GM12878 (cell line): ENCODE data around the gene CCDC6. TPM values are rescaled to one million over a fixed set of nuclear protein-coding genes. Genes with fewer than 3 reads are reported as not detected.

Experiments used
- ATF2 ChIP-seq: IDR thresholded peaks from 2 replicates; pipeline ENCODE4 v1.6.1; 2012; ENCODE audit warnings: low read length, inconsistent platforms
- CBX5 ChIP-seq: sonication (generic); IDR thresholded peaks from 2 replicates; pipeline ENCODE4 v1.6.1; 2016; ENCODE audit warnings: low read depth, moderate library complexity, mild to moderate bottlenecking, inconsistent platforms
- CHD1 ChIP-seq: IDR thresholded peaks from 2 replicates; pipeline ENCODE4 v1.6.1; 2012; ENCODE audit warnings: low read depth, low read length, improper control_type of control experiment
- CREM ChIP-seq: IDR thresholded peaks from 2 replicates; pipeline ENCODE4 v1.6.1; 2014; ENCODE audit warnings: antibody characterized with exemption, low read depth
- E2F4 ChIP-seq: IDR thresholded peaks from 2 replicates; pipeline ENCODE4 v1.6.1; 2012; ENCODE audit warnings: low read depth, low read length, improper control_type of control experiment
- EGR1 ChIP-seq, 2 experiments: IDR thresholded peaks; 1 replicate in 1 of 2; 2 replicates in 1 of 2; pipeline ENCODE4 v1.6.1; 2011 to 2012; ENCODE audit warnings: low read depth in 2 of 2, low read length in 2 of 2, borderline replicate concordance in 1 of 2, mild to moderate bottlenecking in 1 of 2, moderate library complexity in 1 of 2
- FOXM1 ChIP-seq: IDR thresholded peaks from 2 replicates; pipeline ENCODE4 v1.6.1; 2012; ENCODE audit warnings: low read depth, mild to moderate bottlenecking, inconsistent platforms, low read length, moderate library complexity
- HSF1 ChIP-seq: fragments of 150-350 bp; IDR thresholded peaks from 2 replicates; pipeline ENCODE4 v1.6.1; 2014; ENCODE audit warnings: mild to moderate bottlenecking, low read depth, low read length
- IKZF1 ChIP-seq: fragments of 450-650 bp; conservative IDR thresholded peaks from 2 replicates; pipeline ENCODE4 v1.6.1; 2017; ENCODE audit warnings: antibody characterized with exemption, mild to moderate bottlenecking
- NFIC ChIP-seq: IDR thresholded peaks from 2 replicates; pipeline ENCODE4 v1.6.1; 2012; ENCODE audit warnings: low read depth, mild to moderate bottlenecking, inconsistent platforms, low read length, moderate library complexity
- NR2F1 ChIP-seq: fragments of 450-650 bp; conservative IDR thresholded peaks from 2 replicates; pipeline ENCODE4 v1.6.1; 2017; ENCODE audit warnings: mild to moderate bottlenecking
- POLR2AphosphoS2 ChIP-seq: IDR thresholded peaks from 2 replicates; pipeline ENCODE4 v1.6.1; 2011; ENCODE audit warnings: low read depth, mild to moderate bottlenecking, low read length, improper control_type of control experiment, moderate library complexity
- REST ChIP-seq: IDR thresholded peaks from 2 replicates; pipeline ENCODE4 v1.6.1; 2012; ENCODE audit warnings: mild to moderate bottlenecking, low read depth, low read length
- SIX5 ChIP-seq: IDR thresholded peaks from 2 replicates; pipeline ENCODE4 v1.6.1; 2011; ENCODE audit warnings: mild to moderate bottlenecking, low read depth, low read length, moderate library complexity; ENCODE audit not compliant: severe bottlenecking
- SMAD1 ChIP-seq: fragments of 450-650 bp; IDR thresholded peaks from 2 replicates; pipeline ENCODE4 v1.6.1; 2018; ENCODE audit warnings: mild to moderate bottlenecking, low read depth; ENCODE audit not compliant: partially characterized antibody
- SMAD5 ChIP-seq: IDR thresholded peaks from 2 replicates; pipeline ENCODE4 v1.6.1; 2016; ENCODE audit warnings: antibody characterized with exemption, low read depth
- TARDBP ChIP-seq: IDR thresholded peaks from 2 replicates; pipeline ENCODE4 v1.6.1; 2016; ENCODE audit warnings: borderline replicate concordance
- ZBTB4 ChIP-seq: fragments of 450-650 bp; formaldehyde crosslinking; IDR thresholded peaks from 2 replicates; pipeline ENCODE4 v1.4.0; 2022; ENCODE audit warnings: mild to moderate bottlenecking, moderate library complexity
- ZNF207 ChIP-seq: fragments of 450-650 bp; IDR thresholded peaks from 2 replicates; pipeline ENCODE4 v1.6.1; 2014; ENCODE audit warnings: antibody characterized with exemption, mild to moderate bottlenecking, borderline replicate concordance
- ZNF384 ChIP-seq: IDR thresholded peaks from 2 replicates; pipeline ENCODE4 v1.6.1; 2012; ENCODE audit warnings: low read depth, mild to moderate bottlenecking, low read length, improper control_type of control experiment, borderline replicate concordance
- ZNF622 ChIP-seq: fragments of 450-650 bp; IDR thresholded peaks from 2 replicates; pipeline ENCODE4 v1.6.1; 2017; ENCODE audit warnings: mild to moderate bottlenecking, inconsistent platforms
- polyA plus RNA-seq, 11 experiments: library from polyadenylated mRNA; depleted of rRNA in 4 of 11; unstranded in 6 of 11; stranded (reverse) in 5 of 11; fragments of >200 nt; fragmentation: Nextera tagmentation in 4 of 11; fragmentation: Illumina TruSeq in 1 of 11; extraction: Ambion mirVana in 4 of 11; extraction: Trizol in 1 of 11; gene quantifications; 1 replicate in 1 of 11; 2 replicates in 10 of 11; pipeline versions ENCODE4 v1.2.1 to v1.2.3, GENCODE V29; 2011 to 2016; ENCODE audit warnings: inconsistent platforms in 2 of 11, missing spikeins in 2 of 11, low read depth in 1 of 11
- total RNA-seq, 4 experiments: library from RNA; depleted of rRNA in 3 of 4; stranded (reverse); fragments of >200 nt in 3 of 4; fragmentation: Illumina TruSeq in 1 of 4; extraction: Trizol in 1 of 4; gene quantifications; 2 replicates each; pipeline versions ENCODE4 v1.2.1 to v1.2.3, GENCODE V29; 2013 to 2021

The CCDC6 gene
- total and polyA plus RNA-seq, 10 of the 15 experiments (the other 5 are each of a cell fraction or from before 2014, with no cell fraction given) = 11.8 to 46.2 (median 26.7) TPM

- TF ChIP-seq POLR2AphosphoS2 = no peak
- TF ChIP-seq REST = no peak
- TF ChIP-seq SMAD1 = no peak
- TF ChIP-seq E2F4 = no peak
- no peak for TF ChIP-seq CHD1
- no peak for TF ChIP-seq SMAD5
- no peak for TF ChIP-seq ZBTB4 (CRISPR knock-in tag)
- TF ChIP-seq FOXM1 = no peak
- no peak for TF ChIP-seq IKZF1
- no peak for TF ChIP-seq SIX5
- no peak for TF ChIP-seq NR2F1
- TF ChIP-seq ATF2 = peak; percentile 52; the same call in 1 of the 2 replicates
- no peak for TF ChIP-seq CBX5
- TF ChIP-seq ZNF207 = no peak
- no peak for TF ChIP-seq ZNF384
- no peak for TF ChIP-seq ZNF622
- TF ChIP-seq EGR1 (IDR thresholded peaks at IDR 0.05; ENCODE audit: borderline replicate concordance in 1 of 2, low read depth in 2 of 2, low read length in 2 of 2) = no peak
- 0 out of 2 replicates have a peak, but pooled peaks have one; percentile 24 for TF ChIP-seq NFIC
- TF ChIP-seq CREM = no peak
- no peak for TF ChIP-seq TARDBP
- TF ChIP-seq HSF1 = no peak
Observed at GRCh38 chr10:59879363-59879913, 26.9 kb downstream of the CCDC6 start (continued).
